ENCODE results near the gene AGFG2. TPM values are rescaled to one million over a fixed set of nuclear protein-coding genes. Genes with fewer than 3 reads are reported as not detected.

AGFG2 gene
- total RNA-seq, 1 donor from 2014 or later: 30.0 TPM

Other genes with a start within 250 kb of the AGFG2 start
- gene SPDYE3, start 231.5 kb upstream of the AGFG2 start, total RNA-seq: not detected
- 67.2 TPM for gene PILRB, start 181.1 kb upstream of the AGFG2 start, total RNA-seq
- 25.8 TPM for gene PILRA, start 165.7 kb upstream of the AGFG2 start, total RNA-seq
- not detected for gene ZCWPW1, start 110.5 kb upstream of the AGFG2 start, total RNA-seq
- gene MEPCE, start 109.4 kb upstream of the AGFG2 start, total RNA-seq: 32.9 TPM
- gene PPP1R35, start 102.7 kb upstream of the AGFG2 start, total RNA-seq: 35.2 TPM
- gene SPACDR, start 74.9 kb upstream of the AGFG2 start, total RNA-seq: not detected
- 68.2 TPM for gene TSC22D4, start 60.0 kb upstream of the AGFG2 start, total RNA-seq
- gene NYAP1, start 55.3 kb upstream of the AGFG2 start, total RNA-seq: 0.96 TPM
- 11.8 TPM for gene SAP25, start 34.7 kb downstream of the AGFG2 start, total RNA-seq
- gene LRCH4, start 46.9 kb downstream of the AGFG2 start, total RNA-seq: 113 TPM
- not detected for gene FBXO24, start 47.1 kb downstream of the AGFG2 start, total RNA-seq
- gene PCOLCE, start 63.2 kb downstream of the AGFG2 start, total RNA-seq: 124 TPM
- 11.0 TPM for gene MOSPD3, start 73.3 kb downstream of the AGFG2 start, total RNA-seq
- gene TFR2, start 102.3 kb downstream of the AGFG2 start, total RNA-seq: not detected
- gene ACTL6B, start 117.2 kb downstream of the AGFG2 start, total RNA-seq: not detected
- 500 TPM for gene GNB2, start 134.5 kb downstream of the AGFG2 start, total RNA-seq
- gene GIGYF1, start 155.0 kb downstream of the AGFG2 start, total RNA-seq: 31.1 TPM
- gene POP7, start 166.9 kb downstream of the AGFG2 start, total RNA-seq: 44.0 TPM
- gene EPO, start 181.3 kb downstream of the AGFG2 start, total RNA-seq: not detected
- not detected for gene ZAN, start 194.4 kb downstream of the AGFG2 start, total RNA-seq

All from ascending aorta (tissue), 1 donor.